ENCODE results near the gene RNH1. TPM values are rescaled to one million over a fixed set of nuclear protein-coding genes. Genes with fewer than 3 reads are reported as not detected.

RNH1 gene
- total RNA-seq, 1 experiment from 2014 or later = 60.0 TPM

DNA sequence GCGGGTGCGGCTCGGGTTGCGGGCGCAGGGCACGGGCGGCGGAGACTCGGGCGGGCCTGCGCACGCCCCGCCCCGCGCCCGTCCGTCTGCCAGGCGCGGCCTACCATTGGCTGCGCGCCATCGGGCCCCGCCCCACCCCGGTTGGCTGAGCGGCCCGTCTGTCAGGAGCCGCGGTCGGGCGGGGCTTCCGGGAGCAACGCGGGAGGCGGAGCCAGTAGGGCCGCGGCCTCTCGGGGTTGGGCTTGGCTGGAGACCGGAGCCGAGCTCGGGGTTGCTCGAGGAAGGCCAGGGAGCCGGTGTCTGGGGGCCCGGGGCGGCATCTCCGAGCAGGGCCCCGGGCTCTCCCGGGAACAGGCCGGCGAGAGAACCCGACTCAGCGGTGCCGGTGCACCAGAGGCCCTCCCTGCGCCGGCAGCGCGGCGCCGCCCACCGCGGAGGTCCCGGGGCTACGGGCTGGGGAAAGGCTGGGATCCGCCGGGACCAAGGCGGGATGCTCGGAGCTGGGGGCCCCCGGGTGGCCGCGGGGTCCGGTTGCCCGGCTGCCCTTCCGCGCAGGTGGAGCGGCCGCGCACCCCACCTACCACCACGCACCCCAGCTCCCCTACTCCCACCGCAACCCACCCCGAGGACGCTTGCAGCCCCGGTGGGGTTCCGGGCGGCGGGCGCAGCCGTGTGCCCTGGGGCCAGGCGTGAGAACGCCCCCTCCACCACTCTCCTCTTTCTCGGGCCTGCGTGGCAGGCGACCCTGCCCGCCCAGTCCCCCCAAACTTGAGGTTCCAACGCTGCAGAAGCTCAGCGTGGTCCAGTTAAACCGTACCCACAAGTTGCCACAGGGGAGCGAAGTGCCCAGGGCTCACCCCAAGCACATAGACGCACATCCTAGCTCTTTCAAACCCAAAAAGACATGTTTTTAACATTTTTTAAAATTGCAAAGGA, 28.7 kb upstream of the RNH1 start, which contains the start of gene HRAS:
Gene HRAS (minus strand): TSS at position 58 of the 936 bp plus-strand sequence.
- Histone ChIP-seq H4K5ac (ENCODE audit: insufficient read length, low read depth, low read length) (no peak within 1 kb of the TSS), H2BK12ac (ENCODE audit: insufficient read length, low read depth, low read length) (no peak within 1 kb of the TSS), H3T11ph (ENCODE audit: low read length) (no peak within 1 kb of the TSS), H3K9ac (ENCODE audit: extremely low read depth, insufficient read length, low read length) (no peak within 1 kb of the TSS), H3K79me2 (ENCODE audit: insufficient read depth, low read length) (no peaks in the 10 kb centered on the region), H2BK120ac (ENCODE audit: low read depth, low read length, poor library complexity, severe bottlenecking) (no peak within 1 kb of the TSS), H3K4me1 (ENCODE audit: insufficient read depth, low read length) (no peaks in the 10 kb centered on the region), H3K23me2 (ENCODE audit: insufficient read length, low read depth, low read length, poor library complexity, severe bottlenecking) (peaks cover 19% of the 10 kb centered on the region), H3K4me2 (ENCODE audit: insufficient read depth, insufficient read length, low read length) (peak within 1 kb of the TSS; percentile 47), H3K4ac (ENCODE audit: low read depth, low read length) (no peak within 1 kb of the TSS), H3K27me3 (ENCODE audit: insufficient read depth, low read length) (no peaks in the 10 kb centered on the region), H2BK20ac (ENCODE audit: low read depth, low read length, poor library complexity, severe bottlenecking) (no peak within 1 kb of the TSS), H2BK5ac (ENCODE audit: insufficient read length, low read length) (no peak within 1 kb of the TSS), H3K18ac (ENCODE audit: insufficient read length, low read depth, low read length) (no peak within 1 kb of the TSS), H2AK5ac (ENCODE audit: insufficient read length, low read length) (no peak within 1 kb of the TSS), H4K20me1 (ENCODE audit: control insufficient read depth, insufficient read depth, insufficient read length) (no peaks in the 10 kb centered on the region), H3K56ac (ENCODE audit: insufficient read length, low read depth, low read length) (no peak within 1 kb of the TSS), H3K79me1 (ENCODE audit: insufficient read depth, low read depth, low read length, poor library complexity, severe bottlenecking) (no peaks in the 10 kb centered on the region), H2AFZ (ENCODE audit: low read length) (no peak within 1 kb of the TSS), H4K91ac (ENCODE audit: insufficient read length, low read depth, low read length) (no peak within 1 kb of the TSS), H3K27ac (ENCODE audit: insufficient read length, low read depth, low read length) (no peak within 1 kb of the TSS), H3K23ac (ENCODE audit: insufficient read length, low read depth, low read length) (no peak within 1 kb of the TSS), H3K9me3 (ENCODE audit: control insufficient read depth, low read depth, low read length) (no peaks in the 10 kb centered on the region), H3K14ac (ENCODE audit: insufficient read depth, low read length) (peak within 1 kb of the TSS; percentile 41; the same call in 1 of the 2 replicates), H2BK15ac (ENCODE audit: low read depth, low read length) (no peak within 1 kb of the TSS; the same call in 1 of the 2 replicates), H4K8ac (replicated peaks; ENCODE audit: insufficient read length, low read depth, low read length) (no peak within 1 kb of the TSS)
- peak within 1 kb of the TSS in 2 of 3 experiments; percentile 51 to 81; a peak in 2 of 7 replicates for H3K27ac Mint-ChIP-seq
- H3K27me3 Mint-ChIP-seq (ENCODE audit: low read depth) = peaks cover 16% of the 10 kb centered on the region
- H3K4me1 Mint-ChIP-seq = peaks cover 6 to 11% of the 10 kb centered on the region in 2 experiments; a peak in 2 of 4 replicates
- peak; percentile 93 for DNase-seq
- peaks cover 0 to 2% of the 10 kb centered on the region in 2 experiments; a peak in 1 of 5 replicates for H3K9me3 Mint-ChIP-seq
- H3K4me3 Mint-ChIP-seq = peak within 1 kb of the TSS; percentile 76 to 94
- WGBS (ENCODE audit: extremely low coverage, insufficient read length, low lambda C conversion rate) = no CpG with 5 or more reads among the region's 97 CpGs
- TF ChIP-seq, protein P1, sequence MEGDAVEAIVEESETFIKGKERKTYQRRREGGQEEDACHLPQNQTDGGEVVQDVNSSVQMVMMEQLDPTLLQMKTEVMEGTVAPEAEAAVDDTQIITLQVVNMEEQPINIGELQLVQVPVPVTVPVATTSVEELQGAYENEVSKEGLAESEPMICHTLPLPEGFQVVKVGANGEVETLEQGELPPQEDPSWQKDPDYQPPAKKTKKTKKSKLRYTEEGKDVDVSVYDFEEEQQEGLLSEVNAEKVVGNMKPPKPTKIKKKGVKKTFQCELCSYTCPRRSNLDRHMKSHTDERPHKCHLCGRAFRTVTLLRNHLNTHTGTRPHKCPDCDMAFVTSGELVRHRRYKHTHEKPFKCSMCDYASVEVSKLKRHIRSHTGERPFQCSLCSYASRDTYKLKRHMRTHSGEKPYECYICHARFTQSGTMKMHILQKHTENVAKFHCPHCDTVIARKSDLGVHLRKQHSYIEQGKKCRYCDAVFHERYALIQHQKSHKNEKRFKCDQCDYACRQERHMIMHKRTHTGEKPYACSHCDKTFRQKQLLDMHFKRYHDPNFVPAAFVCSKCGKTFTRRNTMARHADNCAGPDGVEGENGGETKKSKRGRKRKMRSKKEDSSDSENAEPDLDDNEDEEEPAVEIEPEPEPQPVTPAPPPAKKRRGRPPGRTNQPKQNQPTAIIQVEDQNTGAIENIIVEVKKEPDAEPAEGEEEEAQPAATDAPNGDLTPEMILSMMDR (conservative IDR thresholded peaks at IDR 0.05) = no peak
- H3K36me3 Mint-ChIP-seq (ENCODE audit: insufficient read depth in 1 of 3, low read depth in 3 of 3) = peaks cover 5 to 18% (median 10%) of the 10 kb centered on the region in 3 experiments; a peak in 5 of 7 replicates
